Measurements from ENCODE around the gene LSM5.

Gene LSM5

DNA sequence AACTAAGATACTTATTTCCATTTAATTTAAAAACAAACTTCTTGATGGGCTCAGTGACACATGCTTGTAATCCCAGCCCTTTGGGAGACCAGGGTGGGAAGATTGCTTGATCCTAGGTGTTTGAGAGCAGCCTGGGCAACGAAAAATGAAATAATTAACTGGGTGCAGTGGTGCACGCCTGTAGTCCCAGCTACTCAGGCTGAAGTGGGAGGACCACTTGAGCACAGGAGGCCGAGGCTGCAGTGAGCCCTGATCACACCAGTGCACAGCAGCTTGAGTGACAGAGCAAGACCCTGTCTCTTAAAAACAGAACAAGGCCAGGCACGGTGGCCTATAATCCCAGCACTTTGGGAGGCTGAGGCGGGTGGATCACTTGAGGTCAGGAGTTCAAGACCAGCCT is 42.5 kb upstream of the LSM5 start:
- peaks cover 9% of the 10 kb centered on the region for H3K36me3 ChIP-seq (ENCODE audit: insufficient read depth, insufficient read length, low read length)
- peaks cover 15% of the 10 kb centered on the region; the same call in 1 of the 2 replicates for H3K9me3 ChIP-seq (ENCODE audit: insufficient read depth, low read length)
- no peaks in the 10 kb centered on the region for H3K4me1 ChIP-seq (ENCODE audit: insufficient read depth, insufficient read length)
- DNase-seq (ENCODE audit: low read depth, low spot score) = no peak
- H3K9ac ChIP-seq (ENCODE audit: insufficient read length, low read depth) = no peak overlapping the region
- no peak overlapping the region for H3K4me3 ChIP-seq (ENCODE audit: insufficient read length, low read depth)
- TF ChIP-seq SUZ12 (IDR thresholded peaks at IDR 0.05; ENCODE audit: extremely low read depth, insufficient read depth, insufficient read length) = no peak
- no peak for TF ChIP-seq YY1 (IDR thresholded peaks at IDR 0.05; ENCODE audit: insufficient read depth, insufficient read length)
- no peak for TF ChIP-seq ZNF274 (IDR thresholded peaks at IDR 0.05; ENCODE audit: low read depth, low read length)
- no peaks in the 10 kb centered on the region for H3K27me3 ChIP-seq (ENCODE audit: insufficient read depth, insufficient read length)

DNA sequence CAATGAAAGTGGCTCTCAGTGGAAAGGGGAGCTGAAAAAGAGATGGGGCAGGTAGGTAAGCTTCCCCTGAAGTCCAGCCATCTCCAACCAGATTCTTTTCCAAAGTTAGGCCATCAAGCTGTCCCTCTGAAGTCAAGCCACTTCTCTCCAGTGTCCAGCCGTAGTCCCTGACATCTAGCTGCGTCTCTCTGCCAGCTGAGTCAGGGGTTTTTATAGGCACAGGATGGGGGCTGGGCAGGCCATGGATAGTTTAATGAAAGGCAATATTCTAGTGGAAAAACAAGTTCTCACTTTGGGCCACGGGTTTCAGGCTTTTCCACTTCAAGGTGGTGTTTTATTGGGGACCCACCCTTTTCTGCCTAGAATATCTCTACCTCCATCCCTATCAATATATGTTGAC is 41.9 kb upstream of the LSM5 start:
- TF ChIP-seq YY1 (IDR thresholded peaks at IDR 0.05; ENCODE audit: insufficient read depth, insufficient read length) = no peak
- Histone ChIP-seq H3K9ac (ENCODE audit: insufficient read length, low read depth) (no peak overlapping the region), H3K27me3 (ENCODE audit: insufficient read depth, insufficient read length) (no peaks in the 10 kb centered on the region), H3K4me1 (ENCODE audit: insufficient read depth, insufficient read length) (no peaks in the 10 kb centered on the region), H3K9me3 (ENCODE audit: insufficient read depth, low read length) (peaks cover 19% of the 10 kb centered on the region; the same call in 1 of the 2 replicates), H3K4me3 (ENCODE audit: insufficient read length, low read depth) (no peak overlapping the region), H3K36me3 (ENCODE audit: insufficient read depth, insufficient read length, low read length) (peaks cover 9% of the 10 kb centered on the region)
- DNase-seq (ENCODE audit: low read depth, low spot score) = no peak

DNA sequence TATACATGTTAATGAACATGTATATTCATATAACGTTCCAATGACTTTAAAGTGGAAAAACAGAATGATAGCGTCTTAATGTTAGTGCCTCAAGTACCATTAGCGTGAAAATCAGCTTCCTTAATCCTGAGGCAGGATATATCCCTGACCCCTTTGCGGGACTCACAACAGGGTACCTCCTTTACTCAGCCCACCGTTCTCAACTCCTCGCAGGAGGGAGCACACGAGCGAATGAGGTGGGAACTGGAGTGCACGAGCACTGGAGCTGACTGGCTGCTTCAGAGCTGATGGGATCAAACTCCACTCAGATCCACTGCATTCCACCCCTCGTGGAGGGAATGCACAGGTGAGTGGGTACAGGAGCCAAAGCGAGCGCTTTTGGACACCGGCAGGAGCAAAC is 41.2 kb upstream of the LSM5 start:
- DNase-seq (ENCODE audit: low read depth, low spot score) = no peak
- TF ChIP-seq ZNF274 (IDR thresholded peaks at IDR 0.05; ENCODE audit: low read depth, low read length) (no peak), SUZ12 (IDR thresholded peaks at IDR 0.05; ENCODE audit: extremely low read depth, insufficient read depth, insufficient read length) (no peak), YY1 (IDR thresholded peaks at IDR 0.05; ENCODE audit: insufficient read depth, insufficient read length) (no peak)
- Histone ChIP-seq H3K27me3 (ENCODE audit: insufficient read depth, insufficient read length) (no peaks in the 10 kb centered on the region), H3K4me3 (ENCODE audit: insufficient read length, low read depth) (no peak overlapping the region), H3K9ac (ENCODE audit: insufficient read length, low read depth) (no peak overlapping the region), H3K4me1 (ENCODE audit: insufficient read depth, insufficient read length) (no peaks in the 10 kb centered on the region), H3K36me3 (ENCODE audit: insufficient read depth, insufficient read length, low read length) (peaks cover 9% of the 10 kb centered on the region), H3K9me3 (ENCODE audit: insufficient read depth, low read length) (peaks cover 24% of the 10 kb centered on the region; the same call in 1 of the 2 replicates)

DNA sequence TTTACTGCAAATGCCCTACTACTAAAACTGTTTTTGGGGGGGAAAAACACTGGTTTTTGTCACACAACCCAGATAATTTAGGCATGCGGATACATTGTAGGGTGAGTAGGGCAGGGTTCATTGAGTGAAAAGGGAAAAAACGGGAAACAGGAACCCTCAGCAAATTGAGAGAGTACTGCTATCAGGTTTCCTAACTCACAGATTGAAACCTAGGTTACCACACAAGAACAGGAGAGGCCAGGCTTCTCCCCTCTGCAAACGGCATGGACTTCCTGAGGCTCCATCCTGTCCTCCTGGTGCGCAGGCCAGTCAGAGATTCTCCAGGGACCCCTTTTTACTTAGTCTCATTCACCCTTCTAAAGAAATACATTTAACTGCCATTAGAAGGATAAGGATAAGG is 35.7 kb upstream of the LSM5 start:
- H3K9me3 ChIP-seq (ENCODE audit: insufficient read depth, low read length) = peaks cover 63% of the 10 kb centered on the region
- TF ChIP-seq ZNF274 (IDR thresholded peaks at IDR 0.05; ENCODE audit: low read depth, low read length) (no peak), YY1 (IDR thresholded peaks at IDR 0.05; ENCODE audit: insufficient read depth, insufficient read length) (no peak), SUZ12 (IDR thresholded peaks at IDR 0.05; ENCODE audit: extremely low read depth, insufficient read depth, insufficient read length) (no peak)
- H3K4me1 ChIP-seq (ENCODE audit: insufficient read depth, insufficient read length) = no peaks in the 10 kb centered on the region
- no peaks in the 10 kb centered on the region for H3K27me3 ChIP-seq (ENCODE audit: insufficient read depth, insufficient read length)
- no peak for DNase-seq (ENCODE audit: low read depth, low spot score)
- no peak overlapping the region for H3K9ac ChIP-seq (ENCODE audit: insufficient read length, low read depth)
- H3K4me3 ChIP-seq (ENCODE audit: insufficient read length, low read depth) = no peak overlapping the region
- no peaks in the 10 kb centered on the region for H3K36me3 ChIP-seq (ENCODE audit: insufficient read depth, insufficient read length, low read length)

DNA sequence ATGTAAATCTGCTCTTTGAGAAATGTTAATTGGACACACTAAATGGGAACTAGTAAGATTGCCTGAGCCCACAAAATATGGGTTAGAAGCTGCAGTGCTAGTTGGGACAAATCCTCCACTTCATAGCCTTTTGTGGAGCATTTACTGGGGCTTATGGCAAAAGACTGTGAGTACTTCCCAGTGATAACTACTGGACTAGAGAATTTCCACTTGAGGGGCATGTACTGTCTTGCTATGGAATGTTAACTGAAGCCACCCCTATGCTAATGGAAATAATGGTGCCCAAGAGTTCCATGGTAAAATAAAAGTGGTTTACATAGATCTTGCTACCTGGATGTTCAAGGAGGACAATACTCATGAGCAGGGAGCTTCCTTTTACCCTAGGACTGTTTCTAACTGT is 34.5 kb upstream of the LSM5 start:
- DNase-seq (ENCODE audit: low read depth, low spot score) = no peak
- Histone ChIP-seq H3K4me3 (ENCODE audit: insufficient read length, low read depth) (no peak overlapping the region), H3K36me3 (ENCODE audit: insufficient read depth, insufficient read length, low read length) (no peaks in the 10 kb centered on the region), H3K9me3 (ENCODE audit: insufficient read depth, low read length) (peaks cover 75% of the 10 kb centered on the region), H3K9ac (ENCODE audit: insufficient read length, low read depth) (no peak overlapping the region), H3K4me1 (ENCODE audit: insufficient read depth, insufficient read length) (no peaks in the 10 kb centered on the region), H3K27me3 (ENCODE audit: insufficient read depth, insufficient read length) (no peaks in the 10 kb centered on the region)
- TF ChIP-seq ZNF274 (IDR thresholded peaks at IDR 0.05; ENCODE audit: low read depth, low read length) = no peak
- no peak for TF ChIP-seq YY1 (IDR thresholded peaks at IDR 0.05; ENCODE audit: insufficient read depth, insufficient read length)

DNA sequence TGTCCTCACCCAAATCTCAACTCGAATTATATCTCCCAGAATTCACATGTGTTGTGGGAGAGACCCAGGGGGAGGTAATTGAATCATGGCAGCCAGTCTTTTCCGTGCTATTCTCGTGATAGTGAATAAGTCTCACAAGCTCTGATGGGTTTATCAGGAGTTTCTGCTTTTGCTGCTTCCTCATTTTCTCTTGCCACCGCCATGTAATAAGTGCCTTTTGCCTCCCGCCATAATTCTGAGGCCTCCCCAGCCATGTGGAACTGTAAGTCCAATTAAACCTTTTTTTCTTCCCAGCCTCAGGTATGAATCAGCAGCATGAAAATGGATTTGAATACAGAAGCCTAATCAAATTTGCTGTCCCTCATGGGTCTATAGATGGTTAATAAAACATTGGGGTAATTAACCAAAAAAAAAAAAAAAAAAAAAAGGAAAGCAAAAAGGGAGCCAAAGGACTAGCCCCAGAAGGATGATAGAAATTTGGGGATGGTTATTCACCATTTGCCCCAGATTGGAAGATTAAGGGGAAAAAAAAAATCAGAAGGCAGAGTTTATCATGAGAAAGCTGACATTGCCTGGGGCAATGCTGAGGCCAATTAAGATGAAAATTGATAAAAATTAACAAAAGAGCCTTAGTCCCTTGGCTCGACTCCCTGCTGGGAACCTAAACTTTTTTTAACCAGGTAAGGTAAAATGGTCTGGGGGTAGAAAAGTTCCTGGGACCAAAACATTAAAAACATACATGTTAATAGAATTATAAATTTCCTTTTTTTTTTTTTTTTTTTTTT is 32.8 kb upstream of the LSM5 start:
- no peak overlapping the region for H3K9ac ChIP-seq (ENCODE audit: insufficient read length, low read depth)
- no peak for DNase-seq (ENCODE audit: low read depth, low spot score)
- no peaks in the 10 kb centered on the region for H3K27me3 ChIP-seq (ENCODE audit: insufficient read depth, insufficient read length)
- no peak overlapping the region for H3K4me3 ChIP-seq (ENCODE audit: insufficient read length, low read depth)
- no peaks in the 10 kb centered on the region for H3K36me3 ChIP-seq (ENCODE audit: insufficient read depth, insufficient read length, low read length)
- TF ChIP-seq SUZ12 (IDR thresholded peaks at IDR 0.05; ENCODE audit: extremely low read depth, insufficient read depth, insufficient read length) (no peak), YY1 (IDR thresholded peaks at IDR 0.05; ENCODE audit: insufficient read depth, insufficient read length) (no peak), ZNF274 (IDR thresholded peaks at IDR 0.05; ENCODE audit: low read depth, low read length) (no peak)
- H3K4me1 ChIP-seq (ENCODE audit: insufficient read depth, insufficient read length) = no peaks in the 10 kb centered on the region
- H3K9me3 ChIP-seq (ENCODE audit: insufficient read depth, low read length) = peaks cover 90% of the 10 kb centered on the region

DNA sequence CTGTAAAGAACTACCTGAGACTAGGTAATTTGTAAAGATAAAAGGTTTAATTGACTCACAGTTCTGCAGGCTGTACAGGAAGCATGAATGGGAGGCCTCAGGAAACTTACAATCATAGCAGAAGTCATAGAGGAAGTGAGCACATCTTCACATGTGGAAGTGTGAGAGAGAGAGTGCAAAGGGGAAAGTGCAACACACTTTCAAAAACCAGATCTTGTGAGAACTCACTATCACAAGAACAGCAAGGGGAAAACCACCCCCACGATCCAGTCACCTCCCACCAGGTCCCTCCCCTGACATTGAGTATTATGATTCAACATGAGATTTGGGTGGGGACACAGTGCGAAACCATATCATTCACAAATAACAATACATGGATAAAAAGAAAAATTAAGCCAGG is 29.6 kb upstream of the LSM5 start:
- Histone ChIP-seq H3K4me1 (ENCODE audit: insufficient read depth, insufficient read length) (no peaks in the 10 kb centered on the region), H3K36me3 (ENCODE audit: insufficient read depth, insufficient read length, low read length) (peaks cover 8% of the 10 kb centered on the region), H3K9ac (ENCODE audit: insufficient read length, low read depth) (no peak overlapping the region), H3K4me3 (ENCODE audit: insufficient read length, low read depth) (no peak overlapping the region), H3K27me3 (ENCODE audit: insufficient read depth, insufficient read length) (no peaks in the 10 kb centered on the region), H3K9me3 (ENCODE audit: insufficient read depth, low read length) (peaks cover 94% of the 10 kb centered on the region)
- no peak for DNase-seq (ENCODE audit: low read depth, low spot score)
- TF ChIP-seq ZNF274 (IDR thresholded peaks at IDR 0.05; ENCODE audit: low read depth, low read length) = no peak
- TF ChIP-seq SUZ12 (IDR thresholded peaks at IDR 0.05; ENCODE audit: extremely low read depth, insufficient read depth, insufficient read length) = no peak
- TF ChIP-seq YY1 (IDR thresholded peaks at IDR 0.05; ENCODE audit: insufficient read depth, insufficient read length) = no peak
